AG20443 (cell line): ENCODE data around the gene PIGT.
"Not testable (repeated sequence)": the region's sequence is repeated elsewhere in the genome, so short reads cannot be mapped to it uniquely, and the experiment has no call there.

Experiments used
- DNase-seq: peaks from one replicate; pipeline ENCODE4 v3.0.0; 2012; ENCODE audit warnings: low spot score, mixed read lengths

PIGT gene

DNA sequence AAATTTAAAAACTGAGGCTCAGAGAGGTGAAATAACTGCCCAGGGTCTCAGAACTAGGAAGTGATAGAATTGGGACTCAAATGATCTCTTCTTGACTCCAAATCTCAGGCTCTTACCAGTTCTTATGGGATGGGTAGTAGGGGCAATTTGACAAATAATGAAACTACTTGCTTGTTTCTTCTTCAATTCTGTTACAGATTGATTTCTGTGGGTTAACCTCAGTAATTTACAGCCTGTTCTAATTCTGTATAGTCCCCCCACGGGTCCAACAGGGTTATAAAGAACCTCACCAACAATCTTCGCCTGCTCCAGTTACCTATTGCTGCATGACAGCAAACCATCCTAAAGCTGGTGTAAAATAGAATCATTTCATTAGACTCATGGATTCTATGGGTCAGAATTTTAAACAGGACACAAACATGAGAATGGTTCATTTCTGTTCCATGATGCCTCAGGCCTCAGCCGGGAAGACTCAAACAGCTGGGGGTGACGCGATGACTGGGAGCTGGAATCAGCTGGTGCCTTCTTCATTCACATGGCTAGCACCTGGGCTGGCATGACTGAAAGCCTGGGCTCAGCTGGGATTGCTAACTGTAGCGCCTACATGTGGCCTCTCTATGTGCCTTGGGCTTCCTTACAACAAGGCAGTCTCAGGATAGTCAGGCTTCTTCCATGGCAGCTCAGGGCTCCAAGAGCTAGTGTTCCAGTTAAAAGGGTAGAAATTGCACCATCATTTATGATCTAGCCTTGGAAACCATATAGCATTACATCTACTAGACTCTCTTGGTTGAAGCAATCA is 47.0 kb downstream of the PIGT start:
- no peak for DNase-seq

DNA sequence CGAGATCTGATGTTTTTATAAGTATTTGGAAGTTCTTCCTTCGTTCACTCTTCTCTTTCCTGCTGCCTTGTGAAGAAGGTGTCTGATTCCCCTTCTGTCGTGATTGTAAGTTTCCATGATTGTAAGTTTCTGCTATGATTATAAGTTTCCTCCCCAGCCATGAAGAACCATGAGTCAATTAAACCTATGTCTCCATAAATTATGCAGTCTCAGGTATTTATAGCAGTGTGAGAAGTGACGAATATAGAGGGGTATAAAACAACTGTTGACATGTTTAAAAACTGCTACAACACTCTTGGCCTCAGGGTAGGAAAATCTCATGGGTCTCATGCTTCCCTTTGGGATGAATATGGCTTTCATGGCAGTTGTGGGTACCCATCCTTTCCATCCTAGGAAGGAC is 47.8 kb downstream of the PIGT start:
- DNase-seq = no peak

DNA sequence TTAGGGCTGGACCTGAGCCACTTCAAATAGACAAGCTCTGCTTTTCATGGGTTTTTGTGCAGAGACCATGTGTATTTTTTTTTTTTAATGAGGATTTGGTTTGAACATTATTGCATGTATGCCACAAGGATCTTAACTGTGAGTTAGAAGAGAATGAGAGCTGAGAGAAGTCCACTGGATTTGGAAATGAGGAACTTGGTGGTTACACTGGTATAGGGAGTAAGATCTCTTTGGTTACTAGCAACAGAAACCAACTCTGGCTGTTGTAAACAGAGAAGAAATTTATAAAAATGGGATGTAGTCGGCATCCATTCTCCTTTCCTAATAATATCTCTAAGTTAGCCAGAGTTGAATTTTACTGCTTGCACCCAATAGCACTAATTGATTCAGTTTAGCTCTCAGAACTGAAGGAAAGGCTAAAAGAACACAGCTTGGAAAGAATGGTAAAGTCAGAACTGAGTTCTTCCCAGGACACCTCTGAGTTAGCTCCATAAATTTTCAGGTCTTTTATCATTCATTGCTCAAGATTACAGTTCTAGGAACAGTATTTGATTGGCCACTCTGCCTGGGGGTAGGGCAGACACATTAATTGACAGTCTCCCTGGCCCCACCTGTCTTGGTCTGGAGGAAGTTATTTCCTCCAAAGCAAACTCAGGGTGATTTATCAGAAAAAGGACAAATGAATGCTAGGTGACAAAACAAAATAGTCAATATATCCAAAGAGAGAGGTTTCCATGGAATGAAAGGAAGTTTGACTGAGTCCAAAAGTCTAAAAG is 49.7 kb downstream of the PIGT start:
- no peak for DNase-seq

DNA sequence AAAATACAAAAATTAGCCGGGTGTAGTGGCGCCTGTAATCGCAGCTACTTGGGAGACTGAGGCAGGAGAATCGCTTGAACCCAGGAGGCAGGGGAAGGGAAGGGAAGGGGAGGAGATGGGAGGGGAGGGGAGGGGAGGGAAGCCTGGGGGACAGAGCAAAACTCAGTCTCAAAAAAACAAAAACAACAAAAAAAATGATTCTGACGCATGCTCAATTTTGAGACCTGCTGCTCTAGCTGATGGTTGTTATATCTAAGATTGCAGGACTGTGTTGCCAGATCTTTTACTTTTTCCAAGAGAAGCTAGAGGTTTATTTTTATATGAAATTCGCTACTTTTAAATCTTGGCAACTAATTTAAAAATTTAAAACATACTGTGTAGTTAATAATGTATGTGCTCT is 51.2 kb downstream of the PIGT start:
- no peak for DNase-seq

DNA sequence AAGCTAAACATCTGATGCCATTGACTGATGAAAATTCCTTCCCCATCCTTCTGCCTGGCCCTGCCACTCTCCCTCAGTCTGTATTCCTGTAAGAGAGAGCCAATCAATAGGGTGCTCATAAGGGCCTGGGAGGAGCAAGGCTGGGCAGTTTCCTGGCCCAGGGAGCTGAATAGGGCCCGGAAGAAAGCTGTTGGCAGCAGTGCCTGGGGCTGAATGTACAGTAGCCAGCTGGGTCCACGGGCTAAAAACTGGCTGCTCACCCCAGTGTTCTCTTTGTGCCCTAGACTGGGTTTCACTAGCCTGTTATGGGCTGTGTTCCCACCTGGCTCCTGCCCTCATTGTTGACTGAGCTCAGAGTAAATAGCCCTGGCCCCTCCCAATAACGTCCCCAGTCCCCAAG is 51.9 kb downstream of the PIGT start:
- no peak for DNase-seq

DNA sequence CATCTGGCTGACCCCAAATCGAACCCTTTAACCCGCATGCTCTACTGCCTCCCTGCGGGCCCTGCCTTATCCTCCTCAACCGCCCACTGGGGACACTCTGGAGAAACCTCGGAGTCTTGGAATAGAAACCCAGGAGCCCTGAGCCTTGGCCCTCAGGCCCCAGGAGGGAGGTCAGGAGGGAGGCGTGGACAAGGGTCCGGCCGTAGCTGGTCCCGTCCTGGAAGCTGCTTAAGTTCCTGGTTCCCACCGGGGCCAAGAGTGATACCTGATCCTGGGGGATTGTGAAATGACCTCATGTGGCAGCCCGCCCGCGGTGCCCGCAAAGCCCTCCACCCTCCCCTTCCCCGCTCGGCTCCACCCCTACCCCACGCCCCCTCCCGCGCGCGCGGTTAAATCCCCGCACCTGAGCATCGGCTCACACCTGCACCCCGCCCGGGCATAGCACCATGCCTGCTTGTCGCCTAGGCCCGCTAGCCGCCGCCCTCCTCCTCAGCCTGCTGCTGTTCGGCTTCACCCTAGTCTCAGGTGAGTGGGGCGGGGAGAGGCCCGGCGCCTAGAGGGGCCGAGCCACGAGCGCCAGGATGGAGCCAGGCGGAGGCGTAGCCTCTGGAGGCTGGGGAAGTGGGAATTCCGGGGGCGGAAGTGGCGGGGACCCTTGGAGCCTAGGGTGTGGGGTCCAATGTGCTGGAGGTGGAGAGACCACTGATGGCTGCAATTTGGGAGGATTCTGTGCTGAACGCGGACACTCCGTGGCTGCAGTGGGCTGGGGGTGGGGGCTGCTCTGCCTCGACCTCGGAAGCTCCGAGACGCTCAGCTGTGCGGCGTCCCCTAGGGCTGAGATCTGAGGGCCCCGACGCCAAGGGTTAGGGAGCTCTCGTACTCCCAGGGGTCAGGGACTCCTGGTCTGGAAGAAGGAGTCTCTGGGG is 53.7 kb downstream of the PIGT start, which contains the start of gene WFDC2:
Gene WFDC2, plus strand, starts transcription at position 418 of the 926 bp plus-strand sequence. Its CDS starts 29 bp downstream, at position 447.
- no peak for DNase-seq

DNA sequence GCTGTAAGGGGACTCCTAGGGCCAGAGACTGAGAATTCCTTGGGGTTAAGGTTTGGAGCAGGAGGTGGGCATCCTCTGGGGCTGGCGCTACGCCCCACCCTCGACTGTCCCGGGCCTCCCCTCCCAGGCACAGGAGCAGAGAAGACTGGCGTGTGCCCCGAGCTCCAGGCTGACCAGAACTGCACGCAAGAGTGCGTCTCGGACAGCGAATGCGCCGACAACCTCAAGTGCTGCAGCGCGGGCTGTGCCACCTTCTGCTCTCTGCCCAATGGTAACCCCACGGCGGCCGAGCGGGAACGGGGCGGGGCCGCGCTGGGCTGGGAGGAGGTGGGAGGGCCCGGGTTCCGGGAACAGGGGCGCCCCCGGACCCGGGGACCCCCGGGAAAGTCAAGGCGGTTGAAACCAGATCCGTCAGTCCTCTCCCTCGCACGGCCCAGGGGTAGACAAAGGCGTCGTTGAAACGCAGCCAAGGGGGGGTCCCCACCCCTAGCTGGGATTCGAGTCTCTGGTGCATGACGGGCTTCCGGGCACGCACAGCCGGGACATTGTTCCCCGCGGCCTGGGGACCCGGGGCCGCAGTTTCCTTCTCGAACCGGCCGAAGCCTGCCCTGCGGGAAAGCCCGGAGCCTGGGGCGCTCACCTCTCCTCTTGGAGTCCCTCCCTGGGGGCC is 54.5 kb downstream of the PIGT start:
- peak; percentile 49 for DNase-seq

DNA sequence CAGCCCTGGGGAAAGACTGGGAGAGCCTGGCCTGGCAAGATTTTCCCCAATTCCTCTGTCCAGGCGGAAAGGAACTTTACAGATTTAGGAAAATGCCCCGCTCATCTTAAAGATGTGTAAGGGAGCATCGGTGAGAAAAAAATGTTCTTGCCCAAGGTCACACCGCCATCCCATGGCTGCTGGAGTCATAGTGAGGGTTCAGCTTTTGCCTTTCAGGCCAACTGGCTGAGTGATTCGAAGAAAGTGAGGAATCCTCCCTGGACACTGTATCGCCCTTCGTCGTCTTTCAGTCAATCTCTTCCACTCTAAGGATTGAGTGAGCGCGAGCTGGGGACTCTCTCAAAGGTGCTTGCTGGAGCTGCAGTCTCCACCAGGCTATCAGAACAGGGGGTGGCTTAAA is 55.0 kb downstream of the PIGT start:
- no peak for DNase-seq

DNA sequence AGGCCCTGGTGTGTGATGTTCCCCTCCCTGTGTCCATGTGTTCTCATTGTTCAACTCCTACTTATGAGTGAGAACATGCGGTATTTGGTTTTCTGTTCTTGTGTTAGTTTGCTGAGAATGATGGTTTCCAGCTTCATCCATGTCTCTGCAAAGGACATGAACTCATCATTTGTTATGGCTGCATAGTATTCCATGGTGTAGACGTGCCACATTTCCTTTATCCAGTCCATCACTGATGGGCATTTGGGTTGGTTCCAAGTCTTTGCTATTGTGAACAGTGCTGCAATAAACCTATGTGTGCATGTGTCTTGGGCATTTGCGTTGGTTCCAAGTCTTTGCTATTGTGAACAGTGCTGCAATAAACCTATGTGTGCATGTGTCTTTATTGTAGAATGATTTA is 56.3 kb downstream of the PIGT start:
- not testable (repeated sequence) for DNase-seq
